ENCODE results near the gene CPEB4.

The CPEB4 gene

DNA sequence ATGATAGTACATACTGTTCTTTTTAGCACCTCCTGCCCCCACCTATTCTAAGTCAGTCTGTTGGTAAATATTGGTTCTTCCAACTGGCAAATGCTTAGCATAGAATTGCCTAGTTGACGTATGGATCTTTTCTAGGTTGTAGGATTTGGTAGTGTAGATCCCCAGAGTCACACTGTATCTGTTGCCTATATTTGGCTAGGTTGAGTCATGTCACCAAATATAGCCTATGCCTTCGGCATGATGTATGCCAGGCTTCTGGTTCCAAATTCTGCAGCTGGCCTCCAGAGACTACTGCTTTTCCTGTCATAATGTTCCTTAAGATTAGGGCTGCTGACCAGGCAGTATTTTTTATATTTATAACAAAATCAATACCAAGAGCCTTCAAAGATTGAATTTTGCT is 38.2 kb downstream of the CPEB4 start:
- no peak overlapping the region for H3K4me3 ChIP-seq (replicated peaks; ENCODE audit: low read depth, low read length)
- no peak for DNase-seq (ENCODE audit: extremely low read depth, insufficient read length)
- TF ChIP-seq, protein P1, sequence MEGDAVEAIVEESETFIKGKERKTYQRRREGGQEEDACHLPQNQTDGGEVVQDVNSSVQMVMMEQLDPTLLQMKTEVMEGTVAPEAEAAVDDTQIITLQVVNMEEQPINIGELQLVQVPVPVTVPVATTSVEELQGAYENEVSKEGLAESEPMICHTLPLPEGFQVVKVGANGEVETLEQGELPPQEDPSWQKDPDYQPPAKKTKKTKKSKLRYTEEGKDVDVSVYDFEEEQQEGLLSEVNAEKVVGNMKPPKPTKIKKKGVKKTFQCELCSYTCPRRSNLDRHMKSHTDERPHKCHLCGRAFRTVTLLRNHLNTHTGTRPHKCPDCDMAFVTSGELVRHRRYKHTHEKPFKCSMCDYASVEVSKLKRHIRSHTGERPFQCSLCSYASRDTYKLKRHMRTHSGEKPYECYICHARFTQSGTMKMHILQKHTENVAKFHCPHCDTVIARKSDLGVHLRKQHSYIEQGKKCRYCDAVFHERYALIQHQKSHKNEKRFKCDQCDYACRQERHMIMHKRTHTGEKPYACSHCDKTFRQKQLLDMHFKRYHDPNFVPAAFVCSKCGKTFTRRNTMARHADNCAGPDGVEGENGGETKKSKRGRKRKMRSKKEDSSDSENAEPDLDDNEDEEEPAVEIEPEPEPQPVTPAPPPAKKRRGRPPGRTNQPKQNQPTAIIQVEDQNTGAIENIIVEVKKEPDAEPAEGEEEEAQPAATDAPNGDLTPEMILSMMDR (IDR thresholded peaks at IDR 0.05; ENCODE audit: insufficient read depth, low read length, poor library complexity, severe bottlenecking): no peak

GRCh38 chr5:173928871-173929574 is 40.9 kb downstream of the CPEB4 start:
- Histone ChIP-seq H3K4me3 (replicated peaks; ENCODE audit: low read depth, low read length) (no peak overlapping the region), H3K27me3 (replicated peaks; ENCODE audit: control insufficient read depth, insufficient read depth, low read length) (no peaks in the 10 kb centered on the region), H3K36me3 (ENCODE audit: control insufficient read depth, insufficient read depth, low read length) (no peaks in the 10 kb centered on the region; the same call in none of the 2 replicates)
- TF ChIP-seq, protein P1 (IDR thresholded peaks at IDR 0.05; ENCODE audit: insufficient read depth, low read length, poor library complexity, severe bottlenecking): no peak
- DNase-seq (ENCODE audit: extremely low read depth, insufficient read length): no peak

More for the DNA sequence above, 38.2 kb downstream of the CPEB4 start:
- no peaks in the 10 kb centered on the region for H3K27me3 ChIP-seq (replicated peaks; ENCODE audit: control insufficient read depth, insufficient read depth, low read length)
- no peaks in the 10 kb centered on the region; the same call in 1 of the 2 replicates for H3K36me3 ChIP-seq (ENCODE audit: control insufficient read depth, insufficient read depth, low read length)

- no peak for DNase-seq (ENCODE audit: extremely low read depth, insufficient read length)
- TF ChIP-seq, protein P1 (IDR thresholded peaks at IDR 0.05; ENCODE audit: insufficient read depth, low read length, poor library complexity, severe bottlenecking): no peak
- Histone ChIP-seq H3K27me3 (replicated peaks; ENCODE audit: control insufficient read depth, insufficient read depth, low read length) (no peaks in the 10 kb centered on the region), H3K4me3 (replicated peaks; ENCODE audit: low read depth, low read length) (no peak overlapping the region), H3K36me3 (ENCODE audit: control insufficient read depth, insufficient read depth, low read length) (no peaks in the 10 kb centered on the region; the same call in none of the 2 replicates)
Measured at GRCh38 chr5:173932695-173933139, 44.6 kb downstream of the CPEB4 start.

GRCh38 chr5:173933901-173934300 is 45.8 kb downstream of the CPEB4 start:
- DNase-seq (ENCODE audit: extremely low read depth, insufficient read length): no peak
- H3K27me3 ChIP-seq (replicated peaks; ENCODE audit: control insufficient read depth, insufficient read depth, low read length): no peaks in the 10 kb centered on the region
- TF ChIP-seq, protein P1 (IDR thresholded peaks at IDR 0.05; ENCODE audit: insufficient read depth, low read length, poor library complexity, severe bottlenecking): no peak
- no peak overlapping the region for H3K4me3 ChIP-seq (replicated peaks; ENCODE audit: low read depth, low read length)
- H3K36me3 ChIP-seq (ENCODE audit: control insufficient read depth, insufficient read depth, low read length): no peaks in the 10 kb centered on the region; the same call in none of the 2 replicates

GRCh38 chr5:173935396-173935795 is 47.2 kb downstream of the CPEB4 start:
- TF ChIP-seq, protein P1 (IDR thresholded peaks at IDR 0.05; ENCODE audit: insufficient read depth, low read length, poor library complexity, severe bottlenecking): no peak
- H3K36me3 ChIP-seq (ENCODE audit: control insufficient read depth, insufficient read depth, low read length): no peaks in the 10 kb centered on the region; the same call in none of the 2 replicates
- DNase-seq (ENCODE audit: extremely low read depth, insufficient read length): no peak
- H3K4me3 ChIP-seq (replicated peaks; ENCODE audit: low read depth, low read length): no peak overlapping the region
- no peaks in the 10 kb centered on the region for H3K27me3 ChIP-seq (replicated peaks; ENCODE audit: control insufficient read depth, insufficient read depth, low read length)
